Epithelial cell of esophagus (primary cell): ENCODE data around the gene NAA11.

Source experiments
- DNase-seq: peaks from one replicate; pipeline ENCODE4 v3.0.0; 2010; ENCODE audit warnings: low read depth
- H3K4me3 ChIP-seq: 2 replicates; pipeline ENCODE4 v1.5.1; 2011; ENCODE audit warnings: mild to moderate bottlenecking, low read length, control low read depth
- CTCF ChIP-seq: IDR thresholded peaks from 2 replicates; pipeline ENCODE4 v1.5.1; 2011; ENCODE audit warnings: low read depth, mild to moderate bottlenecking, low read length, control low read depth, inconsistent platforms; ENCODE audit not compliant: insufficient read depth; ENCODE audit errors: missing control alignments

Gene NAA11

GRCh38 chr4:79325864-79326328 lies at the start of gene NAA11:
Gene NAA11, minus strand, starts transcription at chr4:79326061. Its CDS starts 184 bp downstream, at chr4:79325877.
- H3K4me3 ChIP-seq = no peak within 1 kb of the TSS
- no peak for TF ChIP-seq CTCF
- DNase-seq = no peak

DNA sequence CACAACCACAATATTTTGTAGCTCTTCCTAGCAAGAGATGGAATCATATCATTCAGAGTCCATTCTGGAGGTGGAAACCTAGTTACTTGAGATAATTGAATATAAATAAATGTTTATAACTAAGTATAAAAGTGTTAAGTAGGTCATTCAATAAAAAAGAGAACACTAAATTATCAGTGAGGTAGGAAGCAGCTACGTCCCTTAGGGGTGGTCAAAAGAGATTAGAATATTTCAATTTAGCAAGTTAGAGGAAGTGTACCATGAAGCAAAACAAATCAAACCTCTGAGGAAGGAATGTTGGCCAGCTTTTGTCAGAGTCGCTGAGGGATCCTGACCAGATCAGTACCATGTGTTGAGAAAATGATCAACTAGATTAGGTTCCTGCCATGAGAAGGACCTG lies 44.2 kb upstream of the NAA11 start:
- no peak overlapping the region for H3K4me3 ChIP-seq
- TF ChIP-seq CTCF = no peak
- DNase-seq = no peak

DNA sequence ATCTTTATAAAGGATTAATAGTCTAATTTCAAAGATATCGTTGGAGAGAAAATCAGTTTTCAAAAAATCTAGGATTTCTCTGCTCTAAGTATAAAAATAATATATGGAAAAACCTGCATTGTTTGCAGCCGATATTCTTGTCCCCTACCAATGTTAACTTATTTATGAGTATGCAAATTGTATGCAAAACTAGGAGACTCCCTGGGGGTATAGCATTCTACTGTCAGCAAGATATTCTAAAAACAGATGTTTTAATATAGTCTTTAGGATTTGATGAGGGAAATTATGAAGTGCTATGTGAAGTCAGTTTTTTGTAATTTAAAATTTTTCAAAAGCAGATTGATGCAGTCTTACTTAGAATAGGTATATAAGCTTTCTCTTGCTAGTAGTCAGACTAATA lies 41.2 kb upstream of the NAA11 start:
- no peak overlapping the region for H3K4me3 ChIP-seq
- no peak for DNase-seq
- no peak for TF ChIP-seq CTCF

DNA sequence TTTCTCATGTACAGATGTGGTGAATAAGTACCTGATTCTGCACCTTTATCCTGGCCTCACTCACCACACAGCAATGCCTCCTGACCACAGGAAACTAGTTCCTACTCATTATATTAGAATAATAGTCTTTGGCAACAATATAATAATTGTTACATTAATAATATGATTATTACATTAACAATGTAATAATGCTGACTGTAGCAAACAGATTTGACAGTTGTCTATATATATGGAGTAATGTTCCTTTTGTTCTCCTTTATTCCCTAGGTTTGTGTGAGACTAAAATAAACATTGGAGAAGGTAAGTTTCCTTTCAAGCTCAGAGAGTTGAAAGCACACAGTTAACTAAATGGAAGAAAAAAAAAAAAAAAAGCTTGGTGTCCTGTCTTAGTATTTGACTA lies 40.6 kb upstream of the NAA11 start:
- H3K4me3 ChIP-seq = no peak overlapping the region
- no peak for DNase-seq
- no peak for TF ChIP-seq CTCF

DNA sequence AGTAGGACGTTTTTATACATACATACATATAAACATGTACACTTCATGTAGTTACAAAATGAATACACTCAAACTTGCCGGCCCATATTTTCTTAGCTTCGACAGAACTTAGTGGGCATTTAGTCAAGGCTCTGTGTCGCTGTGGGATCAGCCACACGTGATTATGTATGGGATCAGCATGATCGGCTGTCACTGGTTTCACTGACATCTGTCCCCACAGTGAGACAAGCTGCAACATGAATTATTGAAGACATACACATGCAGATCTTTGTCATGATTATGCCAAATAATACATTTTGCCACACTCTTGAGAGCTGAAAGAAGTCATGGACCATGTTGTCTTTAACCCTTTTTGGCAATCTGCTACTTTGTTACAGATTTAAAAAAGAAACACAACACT lies 38.2 kb upstream of the NAA11 start:
- TF ChIP-seq CTCF = no peak
- no peak overlapping the region for H3K4me3 ChIP-seq
- no peak for DNase-seq

DNA sequence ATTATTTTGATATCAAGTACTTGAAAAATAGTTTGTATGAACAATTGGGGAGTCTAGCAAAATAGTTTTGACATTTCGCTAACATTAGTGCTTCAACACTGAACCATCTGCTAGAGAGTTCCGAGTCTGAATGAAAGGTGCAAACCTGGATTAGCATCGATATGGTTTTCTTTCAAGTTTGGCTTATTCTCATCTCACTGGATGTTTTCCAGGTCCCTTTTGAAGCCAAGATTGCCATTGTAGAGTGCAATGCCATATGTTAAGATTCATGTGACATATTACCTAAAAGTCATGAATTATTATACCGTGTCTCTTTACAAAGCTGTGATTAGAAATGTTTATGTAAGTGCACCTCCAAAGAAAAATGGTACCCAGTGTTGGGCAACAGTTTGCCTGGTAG lies 36.8 kb upstream of the NAA11 start:
- no peak for DNase-seq
- H3K4me3 ChIP-seq = no peak overlapping the region
- no peak for TF ChIP-seq CTCF

DNA sequence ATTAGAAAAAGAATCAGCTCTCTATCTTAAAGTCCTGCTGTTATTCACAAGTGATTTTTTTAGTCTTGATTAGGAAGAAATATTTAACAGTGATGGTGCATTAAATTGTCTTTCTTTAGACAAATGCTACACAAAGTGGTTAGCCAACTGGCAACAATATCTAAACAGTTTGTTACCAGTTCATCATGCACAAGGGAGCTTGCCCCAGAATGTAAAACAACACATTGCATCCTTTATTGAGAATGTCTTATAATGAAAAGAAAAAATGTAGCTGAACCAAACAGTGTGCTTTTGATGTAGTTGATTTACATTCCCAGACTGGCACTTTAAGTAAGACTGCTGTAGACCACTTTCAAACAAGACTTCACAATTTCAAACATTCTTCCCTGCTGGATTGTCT lies 34.1 kb upstream of the NAA11 start:
- no peak for DNase-seq
- TF ChIP-seq CTCF = no peak
- H3K4me3 ChIP-seq = no peak overlapping the region
